OCI-LY1 (cell line): ENCODE results near the gene RPL21.
A peak's percentile ranks its signal among the peaks of the same experiment; 100 is the strongest.

Experiments used
- H2AFZ ChIP-seq: fragments of 200-600 bp; sonication (generic), shearing (Covaris generic); 2 replicates; pipeline ENCODE4 v1.6.0; 2014; ENCODE audit warnings: antibody characterized with exemption, mild to moderate bottlenecking, low read length
- H3F3A ChIP-seq: fragments of 200-600 bp; sonication (generic), shearing (Covaris generic); 2 replicates; pipeline ENCODE4 v1.6.0; 2014; ENCODE audit warnings: mild to moderate bottlenecking, antibody characterized with exemption, low read length, moderate library complexity; ENCODE audit not compliant: insufficient read depth
- H3K27ac ChIP-seq: fragments of 200-600 bp; sonication (generic); 2 replicates; pipeline ENCODE4 v1.5.1; 2014; ENCODE audit warnings: low read length, mixed run types, mild to moderate bottlenecking, low read depth; ENCODE audit not compliant: poor library complexity, severe bottlenecking
- H3K27me3 ChIP-seq: fragments of 200-600 bp; sonication (generic); 2 replicates; pipeline ENCODE4 v1.6.0; 2014; ENCODE audit warnings: antibody characterized with exemption, mild to moderate bottlenecking, low read length, moderate library complexity; ENCODE audit not compliant: insufficient read depth
- H3K36me3 ChIP-seq: fragments of 200-600 bp; sonication (generic); 2 replicates; pipeline ENCODE4 v1.6.1; 2014; ENCODE audit warnings: mild to moderate bottlenecking, antibody characterized with exemption, low read length, moderate library complexity, mixed read lengths; ENCODE audit not compliant: insufficient read depth
- H3K4me1 ChIP-seq: fragments of 200-600 bp; sonication (generic); 2 replicates; pipeline ENCODE4 v1.5.1; 2014; ENCODE audit warnings: mild to moderate bottlenecking, low read length, moderate library complexity; ENCODE audit not compliant: insufficient read depth, severe bottlenecking
- H3K4me2 ChIP-seq: fragments of 200-600 bp; sonication (generic), shearing (Covaris generic); 2 replicates; pipeline ENCODE4 v1.6.1; 2014; ENCODE audit warnings: low read length
- H3K4me3 ChIP-seq: fragments of 200-600 bp; sonication (generic); 2 replicates; pipeline ENCODE4 v1.5.1; 2014; ENCODE audit warnings: low read length, low read depth, mild to moderate bottlenecking, mixed read lengths; ENCODE audit not compliant: poor library complexity, severe bottlenecking
- H3K79me2 ChIP-seq: fragments of 200-600 bp; shearing (Covaris generic); 2 replicates; pipeline ENCODE4 v1.6.1; 2016; ENCODE audit warnings: mixed run types, low read length, mixed read lengths; ENCODE audit not compliant: insufficient read depth
- H3K9ac ChIP-seq: fragments of 200-600 bp; sonication (generic), shearing (Covaris generic); 2 replicates; pipeline ENCODE4 v1.6.1; 2014; ENCODE audit warnings: mild to moderate bottlenecking, low read length, mixed read lengths
- H3K9me2 ChIP-seq: fragments of 200-600 bp; sonication (generic), shearing (Covaris generic); 2 replicates; pipeline ENCODE4 v1.6.1; 2014; ENCODE audit warnings: low read depth, mild to moderate bottlenecking, low read length, mixed read lengths
- H3K9me3 ChIP-seq: fragments of 200-600 bp; shearing (Covaris generic); 2 replicates; pipeline ENCODE4 v1.6.1; 2014; ENCODE audit warnings: low read length, mixed read lengths
- H4K20me1 ChIP-seq: fragments of 200-600 bp; sonication (generic), shearing (Covaris generic); 2 replicates; pipeline ENCODE4 v1.6.0; 2016; ENCODE audit warnings: mild to moderate bottlenecking, low read length; ENCODE audit not compliant: insufficient read depth
- CTCF ChIP-seq: fragments of 200-600 bp; sonication (generic), shearing (Covaris generic); IDR thresholded peaks from 2 replicates; pipeline ENCODE4 v1.5.1; 2017; ENCODE audit warnings: mild to moderate bottlenecking, antibody characterized with exemption, low read length, moderate library complexity, mixed read lengths
- EZH2 ChIP-seq: fragments of 200-600 bp; sonication (generic), shearing (Covaris generic); IDR thresholded peaks from 2 replicates; pipeline ENCODE4 v1.8.0; 2017; ENCODE audit warnings: borderline replicate concordance, mixed run types, mild to moderate bottlenecking, antibody characterized with exemption, low read length, moderate library complexity, mixed read lengths

RPL21 gene

GRCh38 chr13:27251166-27252091, at the start of gene RPL21:
Gene RPL21, plus strand, starts transcription at chr13:27251558. Its CDS starts 2,219 bp downstream, at chr13:27253777.
- Histone ChIP-seq H3K9me3 (no peaks in the 10 kb centered on the region), H2AFZ (peak within 1 kb of the TSS; percentile 51; the same call in 1 of the 2 replicates)

GRCh38 chr13:27201661-27202060, 49.7 kb upstream of the RPL21 start:
- Histone ChIP-seq H2AFZ (no peak overlapping the region), H3K27me3 (no peaks in the 10 kb centered on the region), H3K4me2 (no peak overlapping the region), H3K4me3 (no peak overlapping the region), H3K36me3 (no peaks in the 10 kb centered on the region), H3K9ac (no peak overlapping the region), H3K79me2 (no peaks in the 10 kb centered on the region), H3K4me1 (no peaks in the 10 kb centered on the region), H4K20me1 (no peaks in the 10 kb centered on the region), H3K9me2 (no peaks in the 10 kb centered on the region), H3K9me3 (no peaks in the 10 kb centered on the region), H3F3A (no peaks in the 10 kb centered on the region), H3K27ac (no peak overlapping the region)
- no peak for TF ChIP-seq EZH2
- no peak for TF ChIP-seq CTCF

More at GRCh38 chr13:27251166-27252091, at the start of gene RPL21:
- H3K9ac ChIP-seq = peak within 1 kb of the TSS; percentile 99
- peak within 1 kb of the TSS; percentile 96 for H3K4me3 ChIP-seq
- H3K9me2 ChIP-seq = no peaks in the 10 kb centered on the region
- H3F3A ChIP-seq = no peaks in the 10 kb centered on the region
- H4K20me1 ChIP-seq = no peaks in the 10 kb centered on the region
- peak within 1 kb of the TSS; percentile 83 for H3K4me2 ChIP-seq
- no peaks in the 10 kb centered on the region for H3K27me3 ChIP-seq
- H3K4me1 ChIP-seq = peaks cover 30% of the 10 kb centered on the region
- TF ChIP-seq EZH2 (no peak), CTCF (no peak)
- peaks cover 53% of the 10 kb centered on the region for H3K79me2 ChIP-seq
- peaks cover 54% of the 10 kb centered on the region for H3K36me3 ChIP-seq
- peak within 1 kb of the TSS; percentile 83 for H3K27ac ChIP-seq

GRCh38 chr13:27203186-27203585, 48.2 kb upstream of the RPL21 start:
- no peak for TF ChIP-seq CTCF
- TF ChIP-seq EZH2 = no peak
- H3F3A ChIP-seq = no peaks in the 10 kb centered on the region
- no peaks in the 10 kb centered on the region for H4K20me1 ChIP-seq
- H3K27me3 ChIP-seq = no peaks in the 10 kb centered on the region
- no peak overlapping the region for H3K9ac ChIP-seq
- no peak overlapping the region for H3K4me2 ChIP-seq
- H3K4me3 ChIP-seq = no peak overlapping the region
- H3K79me2 ChIP-seq = no peaks in the 10 kb centered on the region
- no peak overlapping the region for H2AFZ ChIP-seq
- H3K27ac ChIP-seq = no peak overlapping the region
- H3K36me3 ChIP-seq = no peaks in the 10 kb centered on the region
- H3K9me3 ChIP-seq = no peaks in the 10 kb centered on the region
- no peaks in the 10 kb centered on the region for H3K9me2 ChIP-seq
- no peaks in the 10 kb centered on the region for H3K4me1 ChIP-seq
